HG03097 (cell line): ENCODE measurements around the gene KATNAL2.
A peak's percentile ranks its signal among the peaks of the same experiment; 100 is the strongest.
"Not testable (repeated sequence)": the region's sequence is repeated elsewhere in the genome, so short reads cannot be mapped to it uniquely, and the experiment has no call there.

Source experiments
- ATAC-seq: cut with Tn5 transposase; IDR thresholded peaks from one replicate; pipeline ENCODE4 v1.9.1; 2021; ENCODE audit not compliant: unreplicated experiment, low FRiP score

KATNAL2 gene

DNA sequence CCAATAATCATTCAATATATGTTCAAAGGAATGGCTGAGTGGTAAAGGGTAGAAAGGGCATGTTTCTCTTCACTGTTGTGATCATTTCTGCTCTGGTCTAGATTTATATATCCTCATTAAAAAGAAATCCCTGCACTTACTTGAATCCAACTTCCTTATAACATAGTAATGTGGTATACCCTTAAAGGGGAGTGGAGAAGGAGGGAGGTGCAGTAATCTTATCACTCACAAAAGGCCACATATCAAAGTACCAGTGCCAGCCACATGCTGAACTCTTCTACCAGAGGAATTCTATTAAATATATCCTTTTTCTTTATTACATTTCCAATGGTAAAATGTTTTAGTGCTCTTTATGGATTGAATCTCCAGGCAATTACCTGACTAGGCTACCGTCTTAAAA, 3.3 kb downstream of the KATNAL2 start:
- ATAC-seq, result no peak

DNA sequence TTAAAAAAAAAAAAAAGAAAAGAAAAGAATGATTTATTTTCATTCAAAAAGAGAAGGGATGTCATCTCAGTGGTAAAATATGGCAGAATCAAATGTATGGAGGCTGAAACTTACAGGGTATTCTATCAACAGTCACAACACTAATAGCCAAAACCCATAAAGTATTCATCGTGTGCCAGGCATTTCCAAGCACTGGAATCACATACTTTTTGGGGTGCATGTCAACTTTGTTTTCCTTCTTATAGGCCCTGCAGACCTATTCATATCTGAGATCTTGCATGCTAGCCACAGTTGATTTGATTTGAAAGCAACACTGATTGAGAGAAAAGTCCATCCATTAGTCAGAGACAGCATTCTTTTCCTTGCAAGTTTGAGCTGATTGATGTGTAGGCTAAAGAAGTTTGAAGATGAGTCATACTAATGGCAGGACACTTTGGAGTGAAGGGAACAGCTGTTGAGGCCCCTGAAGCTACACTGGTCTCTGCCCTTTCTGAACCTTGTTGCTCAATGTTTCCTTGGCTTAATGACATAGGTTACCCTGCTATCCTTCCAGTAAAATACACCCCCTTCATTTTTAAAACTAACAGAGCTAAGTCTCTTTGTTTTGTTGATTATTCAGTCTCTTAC, 22.0 kb downstream of the KATNAL2 start:
- no peak for ATAC-seq

DNA sequence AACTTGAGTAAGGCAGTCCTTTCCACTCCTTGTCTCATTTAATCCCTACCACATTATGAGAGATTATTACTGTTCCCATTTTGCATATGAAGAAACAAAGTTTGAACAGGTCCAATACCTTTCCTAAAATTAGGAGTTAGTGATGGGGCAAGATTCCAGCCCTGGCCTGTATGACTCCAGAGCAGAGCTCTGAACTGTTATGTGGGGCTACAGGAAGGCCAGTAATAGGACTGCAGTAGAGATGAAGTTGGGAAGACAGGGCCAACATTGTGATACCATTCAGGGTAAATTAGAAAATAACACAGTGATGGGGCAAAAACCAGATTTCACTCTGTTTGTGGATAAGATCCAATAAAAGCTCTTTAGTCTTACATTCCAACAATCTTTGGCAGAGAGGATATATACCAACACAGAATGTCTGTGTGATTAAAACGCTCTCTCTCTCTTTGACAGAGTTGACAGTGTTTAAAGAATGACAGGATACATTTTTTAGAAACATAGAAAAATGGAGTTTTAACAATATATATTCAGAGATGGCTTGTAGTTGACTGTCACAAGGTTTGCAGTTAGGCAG, 22.7 kb downstream of the KATNAL2 start:
- no peak for ATAC-seq

DNA sequence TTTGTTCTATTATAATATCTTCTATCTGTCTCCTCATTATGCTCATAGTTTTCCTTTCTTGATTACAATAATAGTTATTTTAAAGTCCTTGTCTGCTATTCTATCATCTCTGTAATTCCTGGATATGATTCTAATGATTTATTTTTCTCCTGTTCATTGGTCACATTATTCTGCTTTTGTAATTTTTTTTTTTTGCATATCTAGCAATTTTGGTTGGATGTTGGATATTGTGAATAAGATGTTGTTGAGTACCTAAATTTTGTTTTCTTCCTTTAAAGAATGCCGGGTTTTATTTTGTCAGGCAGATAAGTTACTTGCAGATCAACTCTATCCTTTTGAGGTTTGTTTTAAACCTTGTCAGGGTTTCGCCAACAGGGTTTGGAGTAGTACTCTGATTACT, 25.2 kb downstream of the KATNAL2 start:
- ATAC-seq, result no peak

DNA sequence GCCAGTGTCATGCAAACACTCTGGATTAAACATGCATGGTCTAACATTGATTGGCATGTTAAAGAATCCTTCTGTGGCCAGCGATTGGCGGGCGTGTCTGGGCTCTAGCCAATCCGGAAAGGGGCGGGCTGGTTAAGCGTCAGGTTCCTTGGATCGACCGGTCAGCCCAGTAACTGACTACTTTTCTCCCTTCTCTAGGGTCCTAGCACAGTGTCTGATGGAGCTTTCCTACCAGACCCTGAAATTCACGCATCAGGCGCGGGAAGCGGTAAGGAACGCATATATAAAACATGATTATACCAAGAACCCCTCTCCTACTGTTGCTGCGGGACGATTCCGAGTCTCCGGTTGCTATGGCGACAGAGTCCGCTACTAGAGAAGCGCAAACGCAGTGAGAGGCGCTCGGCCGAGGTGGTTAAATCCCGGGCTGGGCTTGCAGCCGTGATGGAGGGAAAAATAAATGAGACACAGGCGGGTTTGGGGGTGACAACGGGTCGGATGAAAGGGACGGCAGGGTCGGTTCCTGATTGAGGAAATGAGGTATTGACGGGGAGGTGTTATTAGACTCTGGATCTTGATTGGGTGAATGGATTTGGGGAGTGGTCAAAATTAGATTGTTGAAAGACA, 29.4 kb downstream of the KATNAL2 start:
- ATAC-seq, result peak; percentile 96

DNA sequence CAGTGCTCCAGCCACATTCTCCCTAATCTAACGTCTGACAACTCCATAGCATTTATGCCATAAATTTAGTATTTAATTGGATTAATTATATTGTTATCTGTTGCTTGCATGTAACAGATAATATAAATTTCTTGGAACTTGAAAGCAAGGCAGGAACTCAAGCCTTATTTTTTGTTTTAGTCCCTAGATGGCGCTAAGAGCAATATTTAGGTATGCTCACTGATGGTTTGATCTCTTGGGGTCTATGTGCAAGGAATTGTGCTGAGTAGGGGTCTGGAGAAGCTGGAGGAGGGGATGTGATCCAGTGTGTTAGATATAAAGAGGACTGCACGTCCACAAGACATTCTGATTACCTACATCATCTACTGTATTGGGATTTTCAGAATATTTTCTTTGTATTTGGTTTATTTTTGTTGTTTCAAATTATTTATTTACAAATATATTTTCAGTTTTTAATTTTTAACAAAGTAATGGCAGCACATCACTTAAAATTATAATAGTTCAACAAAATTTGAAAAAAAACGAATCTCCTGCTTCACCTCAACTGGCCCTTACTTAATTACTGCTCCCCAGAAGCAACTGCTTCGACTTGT, 32.8 kb downstream of the KATNAL2 start:
- no peak for ATAC-seq

DNA sequence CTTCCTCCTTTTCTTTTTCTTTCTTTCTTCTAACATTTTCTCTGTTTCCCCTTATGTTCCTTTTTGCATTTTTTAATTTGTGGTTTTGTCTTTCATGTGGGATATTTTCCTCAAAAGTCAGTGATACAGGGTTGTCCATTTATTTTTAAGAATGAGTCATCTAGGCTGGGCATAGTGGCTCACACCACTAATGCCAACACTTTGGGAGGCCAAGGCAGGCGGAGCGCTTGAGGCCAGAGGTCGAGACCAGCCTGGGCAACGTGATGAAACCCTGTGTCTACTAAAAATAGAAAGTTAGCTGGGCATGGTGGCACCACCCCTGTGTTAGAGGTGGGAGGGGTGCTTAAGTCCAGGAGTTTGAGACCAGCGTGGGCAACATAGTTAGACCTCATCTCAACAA, 35.8 kb downstream of the KATNAL2 start:
- ATAC-seq, result no peak

DNA sequence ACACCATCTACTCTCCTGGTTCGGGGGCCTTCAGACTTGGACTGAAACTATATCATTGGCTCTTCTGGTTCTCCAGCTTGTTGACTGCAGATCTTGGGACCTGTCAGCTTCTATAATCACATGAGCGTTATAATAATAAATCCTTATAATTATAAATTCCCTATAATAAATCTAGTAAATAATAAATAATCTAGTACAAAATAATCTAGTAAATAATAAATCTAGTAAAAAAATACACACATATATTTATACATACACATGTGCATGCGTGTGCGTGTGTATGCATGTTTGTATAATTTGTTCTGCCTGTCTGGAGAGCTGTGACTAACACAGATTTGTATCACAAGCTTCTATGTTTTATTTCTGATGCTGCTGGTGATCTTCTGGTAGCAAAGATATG, 40.8 kb downstream of the KATNAL2 start:
- no peak for ATAC-seq

DNA sequence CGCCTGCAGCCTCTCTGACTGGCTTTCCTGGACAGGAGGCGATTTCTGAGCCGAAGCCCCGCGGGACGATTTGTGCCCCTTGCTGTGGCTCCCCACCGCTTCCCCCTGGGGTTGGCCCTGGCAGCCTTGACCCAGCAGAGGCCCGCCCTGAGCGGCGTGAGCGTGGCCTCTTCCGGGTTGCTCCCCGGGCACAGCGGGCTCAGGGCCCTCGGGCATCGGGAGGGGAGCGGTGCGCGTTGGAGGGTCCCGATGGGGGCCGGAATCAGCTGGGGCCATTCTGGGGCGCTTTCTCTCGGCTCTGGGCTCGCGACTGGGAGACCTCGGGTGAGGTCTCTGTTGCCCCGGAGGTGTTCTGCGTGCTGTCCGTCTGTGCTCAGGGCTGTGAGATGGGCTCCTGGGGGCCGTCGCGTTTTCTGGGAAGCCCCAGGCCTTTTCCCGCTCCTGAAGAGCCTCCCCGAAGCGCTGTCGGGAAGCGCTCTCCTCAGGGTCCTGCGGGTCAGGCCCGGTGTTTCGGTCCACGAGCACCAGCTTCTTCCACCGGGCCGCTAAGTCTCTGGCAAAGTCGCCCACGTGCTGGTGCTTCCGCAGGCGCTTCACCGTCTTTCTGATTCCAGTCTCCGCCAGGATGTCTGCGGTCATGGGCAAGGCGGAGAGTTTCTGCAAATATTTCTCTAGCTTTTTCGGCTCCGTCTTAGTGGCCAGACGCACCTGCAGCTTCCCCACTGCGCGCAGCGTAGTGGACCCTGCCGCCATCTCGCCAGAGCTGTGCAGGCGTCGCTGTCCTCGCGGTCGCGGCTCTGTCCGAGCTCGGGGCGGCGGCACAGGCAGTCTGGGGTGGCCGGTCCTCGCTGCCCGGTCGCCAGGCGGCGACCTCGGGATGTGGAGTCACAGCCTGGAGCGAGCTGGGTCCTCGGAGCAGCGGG, 46.5 kb downstream of the KATNAL2 start:
- ATAC-seq, result not testable (repeated sequence)

DNA sequence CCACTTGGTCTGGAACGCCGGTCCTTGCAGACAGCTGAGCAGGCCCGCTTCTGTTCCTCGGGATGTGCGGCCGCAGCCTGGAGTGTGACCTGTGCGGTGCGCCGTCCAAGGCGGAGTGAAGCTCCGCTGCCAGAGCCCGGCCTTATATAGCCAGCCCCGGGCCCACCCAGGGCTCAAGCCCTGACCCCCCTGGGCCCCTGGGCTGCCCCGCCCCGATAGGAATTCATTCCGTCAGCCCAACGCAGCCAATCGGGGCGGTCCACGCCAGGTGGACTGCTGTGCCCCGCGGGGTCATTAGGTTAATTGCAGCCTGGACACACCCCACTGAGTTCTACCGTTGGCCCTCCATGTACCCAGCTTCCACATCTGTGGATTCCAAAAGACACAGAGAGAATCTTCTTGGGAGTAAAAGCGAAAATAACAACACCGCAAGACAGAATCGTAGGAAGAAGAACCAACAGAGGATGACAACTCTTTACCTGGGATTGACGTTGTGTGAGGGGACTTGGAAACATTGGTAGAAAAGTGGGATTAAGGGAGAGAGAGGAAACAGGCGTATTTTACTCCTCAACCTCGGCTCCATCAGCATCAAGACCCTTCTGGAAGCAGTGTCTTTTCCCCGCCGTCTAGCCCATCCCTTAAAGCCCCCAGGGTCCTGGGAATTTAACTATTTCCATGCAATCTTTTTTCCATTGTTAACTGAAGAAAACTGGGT, 47.3 kb downstream of the KATNAL2 start:
- not testable (repeated sequence) for ATAC-seq

DNA sequence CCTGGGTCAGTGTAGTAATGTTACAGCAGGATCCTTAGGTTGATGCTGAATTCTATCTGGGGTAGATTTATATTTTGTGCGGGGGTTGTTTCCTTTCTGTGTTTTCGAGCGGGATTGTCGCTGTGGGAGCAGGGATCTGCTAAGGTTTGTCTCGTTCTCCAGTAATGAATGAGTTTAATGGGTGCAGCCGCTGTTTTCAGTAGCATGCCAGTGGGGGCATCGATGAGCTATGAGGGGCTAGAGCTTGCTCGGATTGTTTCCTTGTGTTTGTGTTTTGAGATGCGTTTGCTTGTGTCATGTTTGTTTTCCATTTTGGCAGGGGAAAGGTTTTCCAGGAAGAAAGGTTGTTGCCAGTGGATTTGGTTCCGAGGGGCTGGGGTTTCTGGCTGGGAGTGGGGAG, 48.9 kb downstream of the KATNAL2 start:
- ATAC-seq, result not testable (repeated sequence)

DNA sequence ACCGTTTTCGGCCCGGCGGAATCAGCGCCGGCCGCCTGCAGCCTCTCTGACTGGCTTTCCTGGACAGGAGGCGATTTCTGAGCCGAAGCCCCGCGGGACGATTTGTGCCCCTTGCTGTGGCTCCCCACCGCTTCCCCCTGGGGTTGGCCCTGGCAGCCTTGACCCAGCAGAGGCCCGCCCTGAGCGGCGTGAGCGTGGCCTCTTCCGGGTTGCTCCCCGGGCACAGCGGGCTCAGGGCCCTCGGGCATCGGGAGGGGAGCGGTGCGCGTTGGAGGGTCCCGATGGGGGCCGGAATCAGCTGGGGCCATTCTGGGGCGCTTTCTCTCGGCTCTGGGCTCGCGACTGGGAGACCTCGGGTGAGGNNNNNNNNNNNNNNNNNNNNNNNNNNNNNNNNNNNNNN, 52.1 kb downstream of the KATNAL2 start:
- ATAC-seq, result not testable (repeated sequence)

DNA sequence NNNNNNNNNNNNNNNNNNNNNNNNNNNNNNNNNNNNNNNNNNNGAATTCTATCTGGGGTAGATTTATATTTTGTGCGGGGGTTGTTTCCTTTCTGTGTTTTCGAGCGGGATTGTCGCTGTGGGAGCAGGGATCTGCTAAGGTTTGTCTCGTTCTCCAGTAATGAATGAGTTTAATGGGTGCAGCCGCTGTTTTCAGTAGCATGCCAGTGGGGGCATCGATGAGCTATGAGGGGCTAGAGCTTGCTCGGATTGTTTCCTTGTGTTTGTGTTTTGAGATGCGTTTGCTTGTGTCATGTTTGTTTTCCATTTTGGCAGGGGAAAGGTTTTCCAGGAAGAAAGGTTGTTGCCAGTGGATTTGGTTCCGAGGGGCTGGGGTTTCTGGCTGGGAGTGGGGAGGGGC, 102.5 kb downstream of the KATNAL2 start:
- not testable (repeated sequence) for ATAC-seq

DNA sequence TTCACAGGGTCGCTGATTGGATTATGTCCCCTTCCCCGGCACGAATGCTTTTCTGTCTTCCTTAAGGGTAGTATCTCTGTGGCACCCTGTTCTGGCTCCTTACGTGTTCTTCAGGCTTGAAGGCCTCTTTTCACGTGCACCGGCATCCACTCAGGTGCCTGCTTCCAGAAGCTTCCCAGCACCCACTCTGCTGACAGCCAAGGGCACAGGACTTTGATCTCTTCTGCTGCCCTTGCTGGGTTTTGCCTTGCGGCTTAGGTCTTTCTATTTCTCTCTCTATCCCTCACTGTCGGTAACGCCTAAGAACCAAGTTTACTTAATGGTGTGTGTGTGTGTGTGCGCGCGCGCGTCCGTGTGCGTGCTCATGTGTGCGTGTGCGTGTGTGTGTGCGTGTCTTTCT, 103.4 kb downstream of the KATNAL2 start:
- ATAC-seq, result not testable (repeated sequence)

DNA sequence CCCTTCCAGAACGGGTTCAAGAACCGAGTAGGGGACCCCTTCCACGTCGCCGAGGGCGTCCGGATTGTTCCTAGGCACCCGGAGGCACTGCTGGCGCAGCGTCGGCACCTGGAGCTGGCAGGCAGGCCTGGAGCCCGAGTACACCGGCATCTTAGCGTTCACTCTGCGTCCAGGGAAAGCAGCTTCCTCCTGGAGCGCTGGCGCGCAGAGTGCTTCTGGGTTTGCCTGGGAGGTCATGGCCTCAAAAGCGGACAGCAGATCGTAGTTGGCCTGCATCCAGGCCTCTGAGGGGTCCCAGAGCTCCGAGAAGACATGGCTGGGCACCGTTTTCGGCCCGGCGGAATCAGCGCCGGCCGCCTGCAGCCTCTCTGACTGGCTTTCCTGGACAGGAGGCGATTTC, 105.4 kb downstream of the KATNAL2 start:
- ATAC-seq, result not testable (repeated sequence)

DNA sequence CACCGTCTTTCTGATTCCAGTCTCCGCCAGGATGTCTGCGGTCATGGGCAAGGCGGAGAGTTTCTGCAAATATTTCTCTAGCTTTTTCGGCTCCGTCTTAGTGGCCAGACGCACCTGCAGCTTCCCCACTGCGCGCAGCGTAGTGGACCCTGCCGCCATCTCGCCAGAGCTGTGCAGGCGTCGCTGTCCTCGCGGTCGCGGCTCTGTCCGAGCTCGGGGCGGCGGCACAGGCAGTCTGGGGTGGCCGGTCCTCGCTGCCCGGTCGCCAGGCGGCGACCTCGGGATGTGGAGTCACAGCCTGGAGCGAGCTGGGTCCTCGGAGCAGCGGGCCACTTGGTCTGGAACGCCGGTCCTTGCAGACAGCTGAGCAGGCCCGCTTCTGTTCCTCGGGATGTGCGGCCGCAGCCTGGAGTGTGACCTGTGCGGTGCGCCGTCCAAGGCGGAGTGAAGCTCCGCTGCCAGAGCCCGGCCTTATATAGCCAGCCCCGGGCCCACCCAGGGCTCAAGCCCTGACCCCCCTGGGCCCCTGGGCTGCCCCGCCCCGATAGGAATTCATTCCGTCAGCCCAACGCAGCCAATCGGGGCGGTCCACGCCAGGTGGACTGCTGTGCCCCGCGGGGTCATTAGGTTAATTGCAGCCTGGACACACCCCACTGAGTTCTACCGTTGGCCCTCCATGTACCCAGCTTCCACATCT, 106.5 kb downstream of the KATNAL2 start:
- not testable (repeated sequence) for ATAC-seq

DNA sequence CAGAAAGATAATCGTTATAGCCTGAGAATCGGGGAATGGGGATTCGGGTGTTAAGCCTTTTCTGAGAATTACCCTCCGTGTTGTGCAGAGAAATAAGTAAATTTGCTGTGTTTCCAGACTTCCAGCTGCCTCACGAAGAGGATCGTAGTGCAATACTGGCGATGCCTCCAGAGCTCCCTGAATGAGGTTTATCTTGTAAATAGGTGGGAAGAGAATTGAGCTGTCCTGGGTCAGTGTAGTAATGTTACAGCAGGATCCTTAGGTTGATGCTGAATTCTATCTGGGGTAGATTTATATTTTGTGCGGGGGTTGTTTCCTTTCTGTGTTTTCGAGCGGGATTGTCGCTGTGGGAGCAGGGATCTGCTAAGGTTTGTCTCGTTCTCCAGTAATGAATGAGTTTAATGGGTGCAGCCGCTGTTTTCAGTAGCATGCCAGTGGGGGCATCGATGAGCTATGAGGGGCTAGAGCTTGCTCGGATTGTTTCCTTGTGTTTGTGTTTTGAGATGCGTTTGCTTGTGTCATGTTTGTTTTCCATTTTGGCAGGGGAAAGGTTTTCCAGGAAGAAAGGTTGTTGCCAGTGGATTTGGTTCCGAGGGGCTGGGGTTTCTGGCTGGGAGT, 108.3 kb downstream of the KATNAL2 start:
- not testable (repeated sequence) for ATAC-seq

DNA sequence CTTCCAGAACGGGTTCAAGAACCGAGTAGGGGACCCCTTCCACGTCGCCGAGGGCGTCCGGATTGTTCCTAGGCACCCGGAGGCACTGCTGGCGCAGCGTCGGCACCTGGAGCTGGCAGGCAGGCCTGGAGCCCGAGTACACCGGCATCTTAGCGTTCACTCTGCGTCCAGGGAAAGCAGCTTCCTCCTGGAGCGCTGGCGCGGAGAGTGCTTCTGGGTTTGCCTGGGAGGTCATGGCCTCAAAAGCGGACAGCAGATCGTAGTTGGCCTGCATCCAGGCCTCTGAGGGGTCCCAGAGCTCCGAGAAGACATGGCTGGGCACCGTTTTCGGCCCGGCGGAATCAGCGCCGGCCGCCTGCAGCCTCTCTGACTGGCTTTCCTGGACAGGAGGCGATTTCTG, 111.3 kb downstream of the KATNAL2 start:
- not testable (repeated sequence) for ATAC-seq
